Measurements from ENCODE around the gene CIART.
A peak's percentile ranks its signal among the peaks of the same experiment; 100 is the strongest.
"Not testable (repeated sequence)": the region's sequence is repeated elsewhere in the genome, so short reads cannot be mapped to it uniquely, and the experiment has no call there.

Gene CIART

GRCh38 chr1:150281758-150282557, at the start of gene CIART:
Gene CIART, plus strand, starts transcription at chr1:150282554. Its CDS starts 714 bp downstream, at chr1:150283268.
- DNase-seq = peak; percentile 100

- not testable (repeated sequence) for DNase-seq
These were observed 49.4 kb upstream of the CIART start for GRCh38 chr1:150232921-150233320.

DNA sequence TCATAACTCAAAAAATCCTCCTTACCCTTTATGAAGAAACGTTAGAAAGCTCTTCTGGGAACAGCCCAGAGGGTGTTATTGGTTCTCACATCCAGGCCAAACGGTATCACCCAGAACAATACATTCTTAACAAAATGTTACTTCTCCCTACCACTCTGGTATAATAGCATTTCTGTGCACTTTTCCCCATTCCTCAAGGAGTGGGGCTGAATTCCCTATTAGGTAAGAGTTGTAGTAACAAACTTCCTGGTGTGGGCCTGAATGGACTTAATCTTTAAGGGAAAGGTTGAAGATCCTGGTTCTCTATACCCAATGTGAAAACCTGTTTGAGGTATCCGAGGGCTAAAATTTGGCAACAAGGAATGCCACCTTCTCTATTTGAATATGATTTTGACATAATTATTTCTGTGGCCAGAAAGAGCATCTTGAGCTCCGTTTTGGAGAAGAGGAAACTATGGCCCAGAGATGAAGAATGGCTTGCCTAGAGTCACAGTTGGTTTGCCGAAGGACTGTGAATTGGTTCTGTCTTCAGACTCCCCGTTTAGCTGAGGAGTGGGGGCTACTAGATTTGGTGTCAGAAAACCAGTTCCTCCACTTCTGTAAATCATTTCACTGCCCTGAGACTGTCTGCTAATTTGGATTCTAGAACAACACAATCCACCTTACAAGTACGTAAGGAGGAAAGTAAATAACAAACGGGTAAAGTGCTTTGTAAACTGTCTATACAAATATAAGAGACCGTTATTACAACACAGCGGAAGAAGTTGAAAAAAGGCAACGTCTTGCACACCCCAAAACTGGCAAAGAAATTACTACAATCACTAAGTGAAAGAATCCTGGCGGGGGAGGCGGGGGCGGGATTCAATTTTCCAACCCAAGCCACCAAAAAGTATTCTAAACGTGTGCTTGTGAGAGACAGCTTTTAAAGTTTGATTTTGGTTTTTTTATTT, 48.7 kb upstream of the CIART start:
- peak in 1 of 2 experiments; percentile 48 for DNase-seq

- no peak for DNase-seq
These were observed 48.1 kb upstream of the CIART start for GRCh38 chr1:150234309-150234565.

DNA sequence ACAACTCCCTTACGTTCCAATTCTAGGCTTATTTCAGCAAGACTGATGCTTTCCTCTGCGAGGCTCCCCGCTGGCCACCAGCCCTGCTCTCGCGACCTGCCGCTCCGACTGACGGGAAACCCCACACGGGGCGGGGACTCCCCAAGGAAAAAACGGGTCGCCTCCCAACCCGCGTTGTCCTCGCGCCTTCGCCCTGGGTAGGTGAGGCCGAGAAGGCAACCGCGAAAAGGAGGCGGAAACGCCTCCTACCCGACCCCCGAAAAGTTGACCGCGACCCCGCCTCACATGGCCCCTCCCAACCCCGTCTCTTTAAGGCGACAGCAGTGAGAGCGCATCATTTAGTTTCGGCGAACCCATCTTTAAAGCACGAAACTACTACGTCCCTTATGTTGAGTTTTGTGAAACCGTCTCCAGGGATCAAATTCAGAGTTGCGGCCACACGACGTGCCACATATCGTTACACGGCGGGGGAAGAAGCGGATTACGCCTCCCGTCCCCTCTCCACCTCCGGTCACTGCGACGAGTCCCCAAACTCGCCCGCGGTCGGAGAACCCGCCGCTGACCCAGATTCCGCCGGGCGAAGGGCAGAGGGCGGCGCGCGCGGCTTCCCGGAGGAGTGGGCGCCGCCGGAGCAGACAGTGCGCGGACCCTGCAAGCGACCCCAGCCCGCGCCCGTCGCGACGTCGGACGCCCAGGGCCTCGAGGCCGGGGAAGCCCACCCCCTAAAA, 47.6 kb upstream of the CIART start:
- DNase-seq = peak; percentile 84 to 85

- DNase-seq = peak in 1 of 2 experiments; percentile 72
These were observed 47.0 kb upstream of the CIART start for GRCh38 chr1:150235294-150235851.

DNA sequence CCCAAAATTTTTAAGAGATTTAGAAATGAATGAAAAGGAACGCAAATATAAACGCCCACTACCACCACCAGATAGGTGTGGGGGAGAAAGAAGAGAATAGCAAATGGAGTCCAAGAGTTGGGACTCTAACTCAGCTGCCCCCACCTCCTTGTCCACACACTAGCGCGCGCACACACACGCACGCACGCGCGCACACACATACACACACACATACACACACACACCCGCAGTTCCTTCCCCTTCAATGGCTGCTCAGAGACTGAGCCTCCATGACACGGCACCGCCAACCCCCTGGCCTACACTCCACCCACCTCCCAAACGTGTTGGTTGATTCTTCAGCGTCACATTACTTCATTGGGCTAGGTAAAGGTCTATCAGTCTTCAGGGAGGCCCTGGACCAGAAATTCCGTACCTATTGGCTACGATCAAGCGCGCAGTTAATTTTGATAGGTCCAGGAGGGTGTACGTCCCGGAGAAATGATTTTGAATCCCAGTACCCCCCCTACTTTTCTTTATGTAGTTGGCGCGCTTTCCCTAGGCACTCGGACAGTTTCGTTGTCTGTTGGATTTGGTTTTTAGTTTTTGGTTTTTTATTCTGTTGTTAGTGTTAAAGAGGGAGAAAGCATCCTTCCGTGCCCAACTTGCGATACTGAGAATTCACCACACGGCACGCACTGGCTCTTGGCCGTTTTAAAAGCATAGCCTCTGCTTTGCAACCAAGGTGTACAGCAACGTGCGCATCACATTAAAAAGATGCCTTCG, 46.3 kb upstream of the CIART start, which contains the start of gene ANP32E:
ANP32E (minus strand) TSS at position 261 of the 762 bp plus-strand sequence. CDS start 326 bp downstream, outside the sequence.
- DNase-seq = peak; percentile 100

DNA sequence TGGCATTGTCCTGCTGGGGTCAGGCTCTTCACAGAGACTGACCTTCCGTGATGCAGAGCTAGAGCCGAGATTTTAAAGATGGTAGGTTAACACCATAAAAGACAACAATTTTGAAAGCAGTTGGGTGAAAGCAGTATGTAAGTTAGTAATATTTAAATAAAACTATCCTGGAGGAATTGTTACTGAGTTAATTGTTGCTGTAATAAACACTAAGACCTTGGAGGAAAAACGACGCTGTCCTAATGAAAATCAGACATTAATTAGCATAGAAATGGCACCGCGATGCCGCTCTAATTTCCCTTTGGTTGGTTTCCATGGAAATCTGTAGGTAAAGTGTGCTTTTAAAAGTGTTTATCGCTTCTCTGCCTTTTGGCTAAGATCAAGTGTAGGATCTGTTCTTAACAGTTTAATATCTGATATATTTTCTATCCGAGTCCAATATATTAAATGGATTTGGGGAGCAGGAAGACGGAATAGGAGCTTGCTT, 45.7 kb upstream of the CIART start:
- DNase-seq = peak in 1 of 2 experiments; percentile 85

DNA sequence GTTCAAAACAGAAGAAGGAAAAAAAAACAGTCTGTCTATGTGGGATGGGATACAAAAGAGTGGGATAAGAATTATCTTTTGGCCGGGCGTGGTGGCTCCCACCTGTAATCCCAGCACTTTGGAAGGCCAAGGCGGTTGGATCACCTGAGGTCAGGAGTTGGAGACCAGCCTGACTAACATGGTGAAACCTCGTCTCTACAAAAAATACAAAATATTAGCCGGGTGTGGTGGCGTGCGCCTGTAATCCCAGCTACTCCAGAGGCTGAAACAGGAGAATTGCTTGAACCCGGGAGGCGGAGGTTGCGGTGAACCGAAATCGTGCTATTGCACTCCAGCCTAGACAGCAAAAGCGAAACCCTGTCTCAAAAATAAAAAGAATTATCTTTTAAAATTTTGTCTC, 45.2 kb upstream of the CIART start:
- DNase-seq = not testable (repeated sequence)

DNA sequence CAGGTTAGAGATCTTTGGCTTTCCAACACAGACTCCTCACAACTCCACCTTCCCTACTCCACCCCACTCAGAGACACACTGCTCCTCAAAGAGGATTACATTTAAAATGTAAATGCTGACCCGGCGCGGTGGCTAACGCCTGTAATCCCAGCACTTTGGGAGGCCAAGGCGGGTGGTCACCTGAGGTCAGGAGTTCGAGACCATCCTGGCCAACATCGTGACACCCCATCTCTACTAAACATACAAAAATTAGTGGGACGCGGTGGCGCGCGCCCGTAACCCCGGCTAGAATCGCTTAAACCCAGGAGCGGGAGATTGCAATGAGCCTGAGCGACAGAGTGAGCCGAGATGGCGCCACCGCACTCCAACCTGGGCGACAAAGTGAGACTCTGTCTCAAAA, 44.6 kb upstream of the CIART start:
- no peak for DNase-seq

DNA sequence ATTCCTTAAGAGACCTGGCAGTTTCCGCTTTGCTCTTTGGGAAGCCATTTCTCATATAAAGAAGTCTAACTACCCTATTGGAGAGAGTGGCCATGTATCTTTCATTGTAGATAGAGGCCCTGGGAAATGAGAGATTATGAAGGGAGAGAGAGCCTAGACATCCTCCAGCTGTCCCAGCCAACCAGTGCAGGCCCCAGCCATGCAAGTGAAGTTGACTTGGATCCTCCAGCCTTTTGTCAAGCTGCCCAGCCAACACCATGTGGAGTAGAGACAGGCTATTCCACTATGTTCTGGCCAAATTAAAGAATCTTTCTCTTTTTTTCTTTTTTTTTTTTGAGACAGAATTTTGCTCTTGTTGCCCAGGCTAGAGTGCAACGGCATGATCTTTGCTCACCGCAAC, 39.4 kb upstream of the CIART start:
- DNase-seq = no peak

GRCh38 chr1:150249936-150250335, 32.4 kb upstream of the CIART start:
- no peak for DNase-seq

DNA sequence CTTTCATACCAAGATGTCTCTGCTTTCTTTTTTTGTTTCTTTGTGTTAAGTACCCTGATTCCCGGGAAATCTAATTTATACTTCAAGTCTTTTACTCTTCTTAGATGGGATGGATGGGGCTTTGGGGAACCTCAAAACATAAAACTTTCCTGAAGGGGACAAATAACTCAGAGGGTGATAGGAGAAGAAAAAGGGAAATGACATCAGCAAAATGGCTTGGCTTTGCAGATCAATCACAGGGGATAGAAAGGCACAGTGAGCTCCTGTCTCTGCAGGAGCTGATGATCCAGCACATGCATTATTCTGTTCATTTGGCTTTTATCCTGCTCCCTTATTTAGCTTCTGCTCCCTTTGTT, 26.2 kb upstream of the CIART start:
- no peak for DNase-seq

DNA sequence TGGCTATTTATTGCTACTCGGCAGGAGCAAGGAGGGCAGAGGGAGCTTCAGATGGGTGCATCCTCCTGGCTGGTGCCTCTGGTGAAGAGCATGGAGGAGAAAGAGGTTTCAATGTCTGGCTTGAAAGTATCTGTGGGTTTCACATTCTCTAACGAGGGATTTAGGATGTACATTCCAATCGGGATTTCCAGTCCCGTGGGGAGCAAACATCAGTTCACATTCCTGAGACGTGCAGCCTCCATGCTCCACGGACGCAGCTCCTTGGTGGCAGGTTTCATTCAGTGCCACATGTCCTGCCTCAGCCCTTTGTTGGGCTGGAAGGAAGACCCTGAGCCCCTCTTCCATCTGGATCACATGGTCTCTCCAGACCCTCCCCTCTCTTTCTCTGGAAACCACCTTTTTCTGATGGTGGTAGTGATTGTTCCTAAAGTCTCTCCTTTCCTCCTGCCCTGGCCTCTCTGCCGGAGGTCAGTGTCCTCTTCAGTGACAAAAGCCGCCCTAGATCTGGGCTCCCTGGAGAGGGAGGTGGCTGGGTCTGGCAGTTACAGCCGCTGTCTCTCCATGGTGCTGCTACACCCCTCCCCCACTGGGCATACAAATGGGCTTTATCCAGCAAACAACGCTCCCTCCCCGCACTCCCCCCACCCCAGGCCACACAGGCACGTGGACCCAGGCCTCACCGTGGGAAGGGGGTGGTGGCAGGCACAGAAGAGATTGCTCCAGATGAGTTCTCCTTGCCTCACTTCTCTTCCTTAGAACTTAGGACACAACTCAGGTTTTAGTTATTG, 25.6 kb upstream of the CIART start:
- DNase-seq = peak; percentile 71 to 92

GRCh38 chr1:150257624-150258585, 24.4 kb upstream of the CIART start, which contains the start of gene CA14:
Gene CA14, plus strand, starts transcription at chr1:150257774. Its CDS starts 355 bp downstream, at chr1:150258129.
- peak; percentile 59 to 79 for DNase-seq

DNA sequence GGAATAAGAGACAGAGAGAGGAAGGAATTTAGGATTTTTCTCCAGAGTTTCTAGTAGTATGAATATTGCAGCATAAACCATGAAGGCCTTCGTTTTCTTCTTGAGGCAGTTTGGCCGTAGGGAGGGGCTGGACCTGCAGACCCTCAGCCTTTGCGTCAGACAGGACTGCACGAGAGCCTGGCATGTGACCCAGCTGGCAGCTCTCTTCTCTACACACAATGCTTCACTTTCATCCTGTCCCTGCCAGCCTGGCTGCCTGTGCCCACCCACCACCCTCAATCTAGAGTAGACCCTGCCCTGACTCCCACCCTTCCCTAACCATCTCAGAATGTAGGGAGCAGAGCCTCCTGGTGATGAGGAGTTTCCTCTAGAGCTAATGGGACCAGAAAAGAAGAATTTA, 23.1 kb upstream of the CIART start:
- peak in 1 of 2 experiments; percentile 56 for DNase-seq

DNA sequence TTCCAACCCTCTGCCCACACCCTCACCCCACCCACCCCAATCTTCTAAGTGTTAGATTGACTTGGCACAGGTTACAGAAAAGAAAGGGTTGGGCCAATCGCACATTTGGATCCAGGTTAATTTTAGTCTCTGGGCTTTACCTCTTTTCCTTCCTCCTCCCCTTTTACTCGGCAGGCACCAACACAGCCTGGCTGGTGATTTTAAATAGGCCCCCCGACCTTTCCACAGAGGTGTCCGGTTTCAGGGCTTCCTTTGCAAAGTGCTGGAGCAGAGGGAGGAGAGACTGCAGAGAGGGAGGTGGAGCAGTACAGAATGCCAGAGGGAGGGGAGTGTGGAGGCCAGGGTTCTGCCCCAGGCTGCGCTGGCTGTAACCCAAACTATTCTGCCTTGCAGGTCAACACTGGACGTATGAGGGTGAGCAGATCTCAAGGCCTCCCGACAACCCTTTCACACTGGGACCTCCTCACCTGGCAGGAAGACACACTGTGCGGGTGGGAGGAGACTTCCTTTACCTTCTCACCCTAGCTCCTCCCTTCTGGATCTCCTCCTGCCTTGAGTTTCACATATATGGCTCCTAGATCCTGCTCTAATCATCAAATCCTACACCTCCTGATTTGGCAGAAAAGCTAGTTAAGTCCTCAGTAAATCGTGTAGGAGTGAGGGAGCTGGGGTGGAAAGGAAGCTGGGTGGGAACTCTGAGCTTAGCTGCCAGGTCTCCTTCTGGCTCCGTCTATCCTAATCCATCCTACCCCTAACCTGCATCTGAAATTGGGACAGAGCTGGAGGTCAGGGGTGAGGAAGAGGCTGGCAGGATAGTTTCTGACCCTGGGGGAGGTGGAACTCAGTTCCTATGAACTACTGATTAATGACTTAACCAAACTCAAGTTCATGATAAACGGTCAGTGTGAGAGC, 22.3 kb upstream of the CIART start:
- DNase-seq = peak; percentile 91 to 93

GRCh38 chr1:150261367-150261766, 21.0 kb upstream of the CIART start:
- no peak for DNase-seq
